ES-I3 (cell line): Measurements from ENCODE around the gene SLC16A10.
"Not testable (repeated sequence)": the region's sequence is repeated elsewhere in the genome, so short reads cannot be mapped to it uniquely, and the experiment has no call there.

Source experiments
- H3K36me3 ChIP-seq: 2 replicates; pipeline ENCODE4 v1.6.1; 2013; ENCODE audit warnings: mild to moderate bottlenecking, low read length, control low read depth, moderate library complexity; ENCODE audit not compliant: insufficient read depth
- H3K4me1 ChIP-seq: 2 replicates; pipeline ENCODE4 v1.6.1; 2013; ENCODE audit warnings: mild to moderate bottlenecking, control low read depth, low read length; ENCODE audit not compliant: insufficient read depth
- H3K9ac ChIP-seq: 2 replicates; pipeline ENCODE4 v1.6.1; 2013; ENCODE audit warnings: low read depth, mild to moderate bottlenecking, low read length, moderate library complexity
- H3K9me3 ChIP-seq: 2 replicates; pipeline ENCODE4 v1.6.1; 2013; ENCODE audit warnings: mild to moderate bottlenecking, low read length, moderate library complexity; ENCODE audit not compliant: control insufficient read depth, insufficient read depth

Gene SLC16A10

GRCh38 chr6:111176038-111176759, 88.9 kb downstream of the SLC16A10 start:
- H3K36me3 ChIP-seq, result no peaks in the 10 kb centered on the region
- H3K9me3 ChIP-seq, result no peaks in the 10 kb centered on the region

GRCh38 chr6:111176760-111177099, 89.4 kb downstream of the SLC16A10 start:
- Histone ChIP-seq H3K4me1 (peaks cover 10% of the 10 kb centered on the region), H3K9me3 (no peaks in the 10 kb centered on the region), H3K9ac (no peak overlapping the region), H3K36me3 (no peaks in the 10 kb centered on the region)

More at GRCh38 chr6:111176038-111176759, 88.9 kb downstream of the SLC16A10 start:
- peaks cover 10% of the 10 kb centered on the region for H3K4me1 ChIP-seq
- H3K9ac ChIP-seq, result no peak overlapping the region

GRCh38 chr6:111177131-111177530, 89.8 kb downstream of the SLC16A10 start:
- Histone ChIP-seq H3K9ac (no peak overlapping the region), H3K4me1 (peaks cover 10% of the 10 kb centered on the region), H3K36me3 (no peaks in the 10 kb centered on the region), H3K9me3 (no peaks in the 10 kb centered on the region)

GRCh38 chr6:111183702-111184517, 96.6 kb downstream of the SLC16A10 start:
- no peaks in the 10 kb centered on the region for H3K36me3 ChIP-seq
- H3K9ac ChIP-seq, result no peak overlapping the region
- no peaks in the 10 kb centered on the region for H3K9me3 ChIP-seq
- no peaks in the 10 kb centered on the region for H3K4me1 ChIP-seq

GRCh38 chr6:111184827-111185532, 97.7 kb downstream of the SLC16A10 start:
- Histone ChIP-seq H3K4me1 (no peaks in the 10 kb centered on the region), H3K9ac (no peak overlapping the region), H3K9me3 (0 out of 2 replicates have a peak, but pooled peaks cover 6% of the 10 kb centered on the region), H3K36me3 (no peaks in the 10 kb centered on the region)

- H3K9ac ChIP-seq, result no peak overlapping the region
- no peaks in the 10 kb centered on the region for H3K36me3 ChIP-seq
- H3K4me1 ChIP-seq, result no peaks in the 10 kb centered on the region
- 0 out of 2 replicates have a peak, but pooled peaks cover 6% of the 10 kb centered on the region for H3K9me3 ChIP-seq
These were observed 98.7 kb downstream of the SLC16A10 start for GRCh38 chr6:111185954-111186353.

GRCh38 chr6:111187874-111188273, 100.6 kb downstream of the SLC16A10 start:
- H3K9me3 ChIP-seq, result 0 out of 2 replicates have a peak, but pooled peaks cover 6% of the 10 kb centered on the region
- H3K9ac ChIP-seq, result no peak overlapping the region
- no peaks in the 10 kb centered on the region for H3K4me1 ChIP-seq
- no peaks in the 10 kb centered on the region for H3K36me3 ChIP-seq

- H3K9me3 ChIP-seq, H3K4me1 ChIP-seq, H3K9ac ChIP-seq, H3K36me3 ChIP-seq: not testable (repeated sequence)
These were observed 102.4 kb downstream of the SLC16A10 start for GRCh38 chr6:111189666-111190210.

GRCh38 chr6:111190637-111191036, 103.3 kb downstream of the SLC16A10 start:
- Histone ChIP-seq H3K36me3 (no peaks in the 10 kb centered on the region), H3K4me1 (no peaks in the 10 kb centered on the region), H3K9me3 (0 out of 2 replicates have a peak, but pooled peaks cover 6% of the 10 kb centered on the region), H3K9ac (no peak overlapping the region)

- not testable (repeated sequence) for H3K36me3 ChIP-seq, H3K4me1 ChIP-seq, H3K9ac ChIP-seq, H3K9me3 ChIP-seq
These were observed 103.8 kb downstream of the SLC16A10 start for GRCh38 chr6:111191136-111191535.

- Histone ChIP-seq H3K9ac (no peak overlapping the region), H3K9me3 (0 out of 2 replicates have a peak, but pooled peaks cover 6% of the 10 kb centered on the region), H3K36me3 (no peaks in the 10 kb centered on the region), H3K4me1 (no peaks in the 10 kb centered on the region)
These were observed 105.7 kb downstream of the SLC16A10 start for GRCh38 chr6:111192911-111193555.

- Histone ChIP-seq H3K4me1 (no peaks in the 10 kb centered on the region), H3K9me3 (no peaks in the 10 kb centered on the region), H3K36me3 (no peaks in the 10 kb centered on the region), H3K9ac (no peak overlapping the region)
These were observed 108.4 kb downstream of the SLC16A10 start for GRCh38 chr6:111195656-111196055.

- H3K9ac ChIP-seq, result no peak overlapping the region
- no peaks in the 10 kb centered on the region for H3K4me1 ChIP-seq
- no peaks in the 10 kb centered on the region for H3K9me3 ChIP-seq
- H3K36me3 ChIP-seq, result no peaks in the 10 kb centered on the region
These were observed 111.5 kb downstream of the SLC16A10 start for GRCh38 chr6:111198841-111199240.

- no peaks in the 10 kb centered on the region for H3K4me1 ChIP-seq
- no peaks in the 10 kb centered on the region for H3K9me3 ChIP-seq
- H3K36me3 ChIP-seq, result no peaks in the 10 kb centered on the region
- no peak overlapping the region for H3K9ac ChIP-seq
These were observed 112.6 kb downstream of the SLC16A10 start for GRCh38 chr6:111199935-111200334.
